D341Med (cell line): Measurements from ENCODE around the gene BPI.
"Not testable (repeated sequence)": the region's sequence is repeated elsewhere in the genome, so short reads cannot be mapped to it uniquely, and the experiment has no call there.

Experiments used
- DNase-seq: peaks from one replicate; pipeline ENCODE4 v3.0.0; 2012; ENCODE audit warnings: low spot score

Gene BPI

GRCh38 chr20:38303908-38304379 lies at the start of gene BPI:
BPI (plus strand) TSS chr20:38304156; CDS start chr20:38304224, 68 bp downstream.
- no peak for DNase-seq

GRCh38 chr20:38254621-38255020 lies 49.3 kb upstream of the BPI start:
- not testable (repeated sequence) for DNase-seq

- DNase-seq, result no peak
Observed at GRCh38 chr20:38255393-38255792, 48.6 kb upstream of the BPI start.

- DNase-seq, result no peak
Observed at GRCh38 chr20:38256021-38256420, 47.9 kb upstream of the BPI start.

GRCh38 chr20:38256966-38257365 lies 47.0 kb upstream of the BPI start:
- no peak for DNase-seq

- DNase-seq, result no peak
Observed at GRCh38 chr20:38258545-38259215, 45.3 kb upstream of the BPI start.

GRCh38 chr20:38260025-38260377 lies 44.0 kb upstream of the BPI start:
- no peak for DNase-seq

- no peak for DNase-seq
Observed at GRCh38 chr20:38260378-38261053, 43.4 kb upstream of the BPI start, which contains the start of gene KIAA1755. KIAA1755 (minus strand) TSS chr20:38260735; CDS start chr20:38260500, 235 bp downstream.

GRCh38 chr20:38261054-38261390 lies 42.9 kb upstream of the BPI start:
- DNase-seq, result no peak

GRCh38 chr20:38262931-38263330 lies 41.0 kb upstream of the BPI start:
- no peak for DNase-seq

GRCh38 chr20:38266426-38266825 lies 37.5 kb upstream of the BPI start:
- no peak for DNase-seq

GRCh38 chr20:38267296-38267695 lies 36.7 kb upstream of the BPI start:
- no peak for DNase-seq

GRCh38 chr20:38267901-38268514 lies 35.9 kb upstream of the BPI start:
- DNase-seq, result no peak

- no peak for DNase-seq
Observed at GRCh38 chr20:38269040-38269439, 34.9 kb upstream of the BPI start.

GRCh38 chr20:38269715-38270114 lies 34.2 kb upstream of the BPI start:
- DNase-seq, result no peak

GRCh38 chr20:38270869-38271605 lies 32.9 kb upstream of the BPI start:
- DNase-seq, result no peak

- DNase-seq, result no peak
Observed at GRCh38 chr20:38271608-38272120, 32.3 kb upstream of the BPI start.

GRCh38 chr20:38272398-38272797 lies 31.6 kb upstream of the BPI start:
- DNase-seq, result no peak

GRCh38 chr20:38272961-38273360 lies 31.0 kb upstream of the BPI start:
- DNase-seq, result no peak

GRCh38 chr20:38275815-38276550 lies 28.0 kb upstream of the BPI start:
- no peak for DNase-seq

- no peak for DNase-seq
Observed at GRCh38 chr20:38277285-38277684, 26.7 kb upstream of the BPI start.

GRCh38 chr20:38277691-38278090 lies 26.3 kb upstream of the BPI start:
- no peak for DNase-seq
